Measurements from ENCODE around the gene PTK7. TPM values are rescaled to one million over a fixed set of nuclear protein-coding genes. Genes with fewer than 3 reads are reported as not detected.

The PTK7 gene
- total and polyA plus RNA-seq, 2 donors (not counting 3 experiments of a cell fraction or from before 2014, with no cell fraction given) = 41.9 to 65.6 TPM

GRCh38 chr6:43180985-43181384 lies 104.9 kb downstream of the PTK7 start:
- H3K4me2 ChIP-seq (ENCODE audit: insufficient read depth, low read length) = no peak overlapping the region
- ChIA-PET POLR2A (interaction anchor here (0.6 kb wide), 1 partner anchor 32 kb away, joined by 3 read pairs; no protein-coding TSS in a partner anchor), CTCF (no interaction called here)
- H2AFZ ChIP-seq (ENCODE audit: low read depth, low read length) = no peak overlapping the region
- FAIRE-seq = no peak
- no peaks in the 10 kb centered on the region for H3K9me1 ChIP-seq (replicated peaks; ENCODE audit: control insufficient read depth, extremely low read depth, insufficient read depth, low read length)
- no peaks in the 10 kb centered on the region for H3K27me3 ChIP-seq (ENCODE audit: control insufficient read depth in 2 of 2, insufficient read depth in 2 of 2, low read length in 2 of 2)
- peaks cover 7% of the 10 kb centered on the region for H3K79me2 ChIP-seq (ENCODE audit: control insufficient read depth, insufficient read depth, low read length)
- H3K9ac ChIP-seq (replicated peaks; ENCODE audit: extremely low read depth, insufficient read depth, low read length) = no peak overlapping the region
- H3K9me3 ChIP-seq (replicated peaks; ENCODE audit: control insufficient read depth, insufficient read depth, low read length) = no peaks in the 10 kb centered on the region
- dilution Hi-C loops (cut with MboI; ENCODE audit: extremely low pct_ligation_motif_present, low sequenced_read_pairs) = no loop called here
- peaks cover 11 to 35% of the 10 kb centered on the region in 2 experiments for H3K36me3 ChIP-seq (ENCODE audit: control insufficient read depth in 2 of 2, extremely low read depth in 1 of 2, insufficient read depth in 2 of 2, low read length in 2 of 2)
- H3K27ac ChIP-seq (ENCODE audit: insufficient read depth, low read depth, low read length) = no peak overlapping the region
- TF ChIP-seq POLR2AphosphoS5 (IDR thresholded peaks at IDR 0.05; ENCODE audit: insufficient read depth, low read depth, low read length) (no peak), GATA2 (IDR thresholded peaks at IDR 0.05; ENCODE audit: insufficient read depth, insufficient read length, low read depth, low read length) (no peak), CTCF (IDR thresholded peaks at IDR 0.05; ENCODE audit: extremely low read depth in 1 of 2, insufficient read depth in 1 of 2, low read depth in 1 of 2, low read length in 2 of 2) (no peak), POLR2A (IDR thresholded peaks at IDR 0.05; ENCODE audit: low read depth, low read length) (no peak), EZH2 (IDR thresholded peaks at IDR 0.05; ENCODE audit: borderline replicate concordance, low read depth, low read length, severe bottlenecking) (no peak), JUN (IDR thresholded peaks at IDR 0.05; ENCODE audit: borderline replicate concordance, insufficient read depth, insufficient read length, low read depth) (no peak), MYC (IDR thresholded peaks at IDR 0.05; ENCODE audit: low read depth, low read length) (no peak), FOS (IDR thresholded peaks at IDR 0.05; ENCODE audit: borderline replicate concordance, insufficient read depth, low read length) (no peak), MAX (IDR thresholded peaks at IDR 0.05; ENCODE audit: insufficient read depth, insufficient read length) (no peak)
- H3K4me1 ChIP-seq (ENCODE audit: control insufficient read depth, extremely low read depth, insufficient read depth, low read length) = peaks cover 17% of the 10 kb centered on the region
- no TSS peak for BruUV-seq (replicated peaks)
- no peaks in the 10 kb centered on the region for H4K20me1 ChIP-seq (replicated peaks; ENCODE audit: control insufficient read depth, extremely low read depth, insufficient read depth, low read length)
- intact Hi-C loops (cut with micrococcal nuclease) = no loop called here
- H3K4me3 ChIP-seq (replicated peaks in 1 of 3; ENCODE audit: insufficient read depth in 1 of 3, low read depth in 1 of 3, low read length in 3 of 3) = no peak overlapping the region
- DNase-seq (ENCODE audit: low read depth, low spot score) = no peak
